Measurements from ENCODE around the gene ANXA5. TPM values are rescaled to one million over a fixed set of nuclear protein-coding genes. Genes with fewer than 3 reads are reported as not detected.
A peak's percentile ranks its signal among the peaks of the same experiment; 100 is the strongest.

ANXA5 gene
- total and polyA plus RNA-seq, 9 of the 15 experiments (the other 6 are each of a cell fraction or from before 2014, with no cell fraction given), result 49.9 to 131 (median 84.5) TPM

- Histone ChIP-seq H3K9me1 (ENCODE audit: control insufficient read depth, insufficient read depth, low read length) (no peaks in the 10 kb centered on the region), H4K20me1 (replicated peaks; ENCODE audit: control insufficient read depth, insufficient read depth, low read length) (no peaks in the 10 kb centered on the region), H3K27me3 (ENCODE audit: control insufficient read depth in 2 of 2, insufficient read depth in 2 of 2, low read length in 2 of 2) (no peaks in the 10 kb centered on the region), H3K27ac (ENCODE audit: extremely low read depth, low read depth, low read length) (no peak overlapping the region), H2AFZ (ENCODE audit: low read depth, low read length) (no peak overlapping the region), H3K9ac (ENCODE audit: insufficient read depth in 1 of 2, low read depth in 2 of 2, low read length in 2 of 2) (no peak overlapping the region), H3K4me2 (ENCODE audit: insufficient read depth, low read length) (no peak overlapping the region), H3K36me3 (ENCODE audit: control insufficient read depth, insufficient read depth, low read length) (no peaks in the 10 kb centered on the region), H3K79me2 (ENCODE audit: control insufficient read depth, insufficient read depth, low read length) (no peaks in the 10 kb centered on the region), H3K9me3 (replicated peaks; ENCODE audit: control insufficient read depth, insufficient read depth, low read depth, low read length) (no peaks in the 10 kb centered on the region), H3K4me3 (no peak overlapping the region), H3K4me1 (replicated peaks in 1 of 2; ENCODE audit: control insufficient read depth in 2 of 2, insufficient read depth in 2 of 2, low read length in 2 of 2) (no peaks in the 10 kb centered on the region; a peak in 1 of 5 replicates)
- TF ChIP-seq IRF9 (tag; IDR thresholded peaks at IDR 0.05), result peak; percentile 74; the same call in 1 of the 2 replicates
- no peak for TF ChIP-seq SAP30 (IDR thresholded peaks at IDR 0.05; ENCODE audit: borderline replicate concordance, insufficient read depth, low read depth, low read length, poor library complexity, severe bottlenecking)
- peak; percentile 97 for TF ChIP-seq CEBPB (tag; IDR thresholded peaks at IDR 0.05)
- peak; percentile 71 for TF ChIP-seq CEBPG (CRISPR knock-in tag; IDR thresholded peaks at IDR 0.05)
- TF ChIP-seq CEBPG (tag; conservative IDR thresholded peaks at IDR 0.05 in 1 of 2, IDR thresholded peaks at IDR 0.05 in 1 of 2), result peak; percentile 90 to 96
- TF ChIP-seq SMAD2 (IDR thresholded peaks at IDR 0.05; ENCODE audit: low read depth, low read length), result no peak
- no peak for TF ChIP-seq JUND (IDR thresholded peaks at IDR 0.05; ENCODE audit: borderline replicate concordance, low read depth, low read length)
- no peak for TF ChIP-seq JUND (tag; IDR thresholded peaks at IDR 0.05; ENCODE audit: borderline replicate concordance, low read depth, low read length)
- no peak for DNase-seq (ENCODE audit: extremely low read depth in 1 of 4, low spot score in 3 of 4)
- WGBS (ENCODE audit: insufficient coverage, low coverage, missing lambda C conversion rate), result 0% methylated on average over 1 of the region's 1 CpG
- ChIA-PET POLR2A (interaction anchor here (1.2 kb wide), 1 partner anchor 9 kb away, joined by 3 read pairs; no protein-coding TSS in a partner anchor), CTCF (ENCODE audit: low intra/inter-chr PET ratio) (no interaction called here)
- ATAC-seq, result no peak
- in situ Hi-C loops (cut with MboI) (no loop called here), intact Hi-C loops (cut with micrococcal nuclease) (loop anchor here (5.0 kb wide), 5 partner anchors 69 to 1501 kb away; no protein-coding TSS in a partner anchor)
- BruUV-seq (replicated peaks), result no TSS peak
- FAIRE-seq, result no peak
Measured at GRCh38 chr4:121658125-121658524, 38.7 kb downstream of the ANXA5 start.
